HL-60 (cell line): ENCODE measurements around the gene CYGB.

Source experiments
- DNase-seq, 2 experiments: peaks; one replicate each; pipeline ENCODE4 v3.0.0-alpha.2; 2010 to 2020; ENCODE audit warnings: low read depth in 1 of 2, low spot score in 1 of 2
- H3K27ac ChIP-seq: fragments of 250-450 bp; sonication (Bioruptor Pico); replicated peaks from 2 replicates; pipeline ENCODE4 v1.5.1; 2020; ENCODE audit warnings: mild to moderate bottlenecking, moderate library complexity
- H3K27me3 ChIP-seq: fragments of 250-450 bp; sonication (Bioruptor Pico); 2 replicates; pipeline ENCODE4 v1.5.1; 2021; ENCODE audit warnings: mild to moderate bottlenecking, moderate library complexity; ENCODE audit not compliant: insufficient read depth, poor library complexity, severe bottlenecking
- H3K4me3 ChIP-seq: replicated peaks from 2 replicates; pipeline ENCODE4 v1.5.1; 2011; ENCODE audit warnings: mild to moderate bottlenecking, control low read depth, low read length; ENCODE audit not compliant: insufficient read depth
- GABPA ChIP-seq: IDR thresholded peaks from 2 replicates; pipeline ENCODE4 v1.6.1; 2012; ENCODE audit warnings: low read depth
- POLR2AphosphoS5 ChIP-seq: IDR thresholded peaks from 2 replicates; pipeline ENCODE4 v1.6.1; 2012; ENCODE audit warnings: low read depth
- SPI1 ChIP-seq: IDR thresholded peaks from 2 replicates; pipeline ENCODE4 v1.6.1; 2012; ENCODE audit warnings: low read depth, mild to moderate bottlenecking, borderline replicate concordance
- TF ChIP-seq, protein P1 (sequence below): IDR thresholded peaks from one replicate; pipeline ENCODE4 v1.5.1; 2011; ENCODE audit warnings: low read length, control low read depth, inconsistent platforms; ENCODE audit not compliant: insufficient read depth
- TF ChIP-seq, protein P2 (sequence below): IDR thresholded peaks from 2 replicates; pipeline ENCODE4 v1.6.1; 2012; ENCODE audit warnings: low read depth; ENCODE audit not compliant: insufficient replicate concordance

Gene CYGB

DNA sequence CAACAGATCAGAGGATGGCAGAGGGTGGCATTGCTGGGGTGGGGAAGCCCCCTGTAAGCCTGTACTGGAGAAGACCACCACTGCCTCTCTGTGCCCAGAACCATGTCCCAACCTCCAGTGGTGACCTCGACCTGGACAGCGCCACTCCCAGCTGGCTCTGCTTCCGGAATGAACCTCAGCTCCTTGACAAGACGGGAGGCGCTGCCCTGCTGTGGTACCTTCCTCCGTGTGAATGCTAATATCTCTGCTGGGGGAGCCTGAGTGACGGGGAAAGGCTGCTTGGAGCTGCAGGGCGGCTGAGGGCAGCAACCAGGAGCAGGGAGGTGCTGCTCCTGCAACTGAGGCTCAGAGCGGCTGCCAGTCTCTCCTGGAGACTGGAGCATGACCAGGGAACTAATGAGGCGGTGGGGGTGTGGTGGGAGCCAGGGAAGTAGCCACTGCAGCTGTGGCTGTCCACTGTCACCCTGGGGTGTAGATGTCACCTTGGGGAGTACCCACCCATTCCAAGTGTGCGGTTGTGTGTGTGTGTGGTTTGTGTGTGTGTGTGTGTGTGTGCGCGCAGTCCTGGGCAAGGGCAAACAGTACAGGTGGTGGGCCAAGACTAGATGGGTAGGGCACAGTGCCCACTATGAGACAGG is 8.5 kb upstream of the CYGB start:
- TF ChIP-seq, protein P1, sequence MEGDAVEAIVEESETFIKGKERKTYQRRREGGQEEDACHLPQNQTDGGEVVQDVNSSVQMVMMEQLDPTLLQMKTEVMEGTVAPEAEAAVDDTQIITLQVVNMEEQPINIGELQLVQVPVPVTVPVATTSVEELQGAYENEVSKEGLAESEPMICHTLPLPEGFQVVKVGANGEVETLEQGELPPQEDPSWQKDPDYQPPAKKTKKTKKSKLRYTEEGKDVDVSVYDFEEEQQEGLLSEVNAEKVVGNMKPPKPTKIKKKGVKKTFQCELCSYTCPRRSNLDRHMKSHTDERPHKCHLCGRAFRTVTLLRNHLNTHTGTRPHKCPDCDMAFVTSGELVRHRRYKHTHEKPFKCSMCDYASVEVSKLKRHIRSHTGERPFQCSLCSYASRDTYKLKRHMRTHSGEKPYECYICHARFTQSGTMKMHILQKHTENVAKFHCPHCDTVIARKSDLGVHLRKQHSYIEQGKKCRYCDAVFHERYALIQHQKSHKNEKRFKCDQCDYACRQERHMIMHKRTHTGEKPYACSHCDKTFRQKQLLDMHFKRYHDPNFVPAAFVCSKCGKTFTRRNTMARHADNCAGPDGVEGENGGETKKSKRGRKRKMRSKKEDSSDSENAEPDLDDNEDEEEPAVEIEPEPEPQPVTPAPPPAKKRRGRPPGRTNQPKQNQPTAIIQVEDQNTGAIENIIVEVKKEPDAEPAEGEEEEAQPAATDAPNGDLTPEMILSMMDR: no peak
- TF ChIP-seq POLR2AphosphoS5: no peak
- TF ChIP-seq, protein P2, sequence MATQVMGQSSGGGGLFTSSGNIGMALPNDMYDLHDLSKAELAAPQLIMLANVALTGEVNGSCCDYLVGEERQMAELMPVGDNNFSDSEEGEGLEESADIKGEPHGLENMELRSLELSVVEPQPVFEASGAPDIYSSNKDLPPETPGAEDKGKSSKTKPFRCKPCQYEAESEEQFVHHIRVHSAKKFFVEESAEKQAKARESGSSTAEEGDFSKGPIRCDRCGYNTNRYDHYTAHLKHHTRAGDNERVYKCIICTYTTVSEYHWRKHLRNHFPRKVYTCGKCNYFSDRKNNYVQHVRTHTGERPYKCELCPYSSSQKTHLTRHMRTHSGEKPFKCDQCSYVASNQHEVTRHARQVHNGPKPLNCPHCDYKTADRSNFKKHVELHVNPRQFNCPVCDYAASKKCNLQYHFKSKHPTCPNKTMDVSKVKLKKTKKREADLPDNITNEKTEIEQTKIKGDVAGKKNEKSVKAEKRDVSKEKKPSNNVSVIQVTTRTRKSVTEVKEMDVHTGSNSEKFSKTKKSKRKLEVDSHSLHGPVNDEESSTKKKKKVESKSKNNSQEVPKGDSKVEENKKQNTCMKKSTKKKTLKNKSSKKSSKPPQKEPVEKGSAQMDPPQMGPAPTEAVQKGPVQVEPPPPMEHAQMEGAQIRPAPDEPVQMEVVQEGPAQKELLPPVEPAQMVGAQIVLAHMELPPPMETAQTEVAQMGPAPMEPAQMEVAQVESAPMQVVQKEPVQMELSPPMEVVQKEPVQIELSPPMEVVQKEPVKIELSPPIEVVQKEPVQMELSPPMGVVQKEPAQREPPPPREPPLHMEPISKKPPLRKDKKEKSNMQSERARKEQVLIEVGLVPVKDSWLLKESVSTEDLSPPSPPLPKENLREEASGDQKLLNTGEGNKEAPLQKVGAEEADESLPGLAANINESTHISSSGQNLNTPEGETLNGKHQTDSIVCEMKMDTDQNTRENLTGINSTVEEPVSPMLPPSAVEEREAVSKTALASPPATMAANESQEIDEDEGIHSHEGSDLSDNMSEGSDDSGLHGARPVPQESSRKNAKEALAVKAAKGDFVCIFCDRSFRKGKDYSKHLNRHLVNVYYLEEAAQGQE: no peak
- TF ChIP-seq GABPA: no peak
- TF ChIP-seq SPI1: no peak
- Histone ChIP-seq H3K27ac (no peak overlapping the region), H3K27me3 (peaks cover 8% of the 10 kb centered on the region), H3K4me3 (no peak overlapping the region)
- DNase-seq: no peak

DNA sequence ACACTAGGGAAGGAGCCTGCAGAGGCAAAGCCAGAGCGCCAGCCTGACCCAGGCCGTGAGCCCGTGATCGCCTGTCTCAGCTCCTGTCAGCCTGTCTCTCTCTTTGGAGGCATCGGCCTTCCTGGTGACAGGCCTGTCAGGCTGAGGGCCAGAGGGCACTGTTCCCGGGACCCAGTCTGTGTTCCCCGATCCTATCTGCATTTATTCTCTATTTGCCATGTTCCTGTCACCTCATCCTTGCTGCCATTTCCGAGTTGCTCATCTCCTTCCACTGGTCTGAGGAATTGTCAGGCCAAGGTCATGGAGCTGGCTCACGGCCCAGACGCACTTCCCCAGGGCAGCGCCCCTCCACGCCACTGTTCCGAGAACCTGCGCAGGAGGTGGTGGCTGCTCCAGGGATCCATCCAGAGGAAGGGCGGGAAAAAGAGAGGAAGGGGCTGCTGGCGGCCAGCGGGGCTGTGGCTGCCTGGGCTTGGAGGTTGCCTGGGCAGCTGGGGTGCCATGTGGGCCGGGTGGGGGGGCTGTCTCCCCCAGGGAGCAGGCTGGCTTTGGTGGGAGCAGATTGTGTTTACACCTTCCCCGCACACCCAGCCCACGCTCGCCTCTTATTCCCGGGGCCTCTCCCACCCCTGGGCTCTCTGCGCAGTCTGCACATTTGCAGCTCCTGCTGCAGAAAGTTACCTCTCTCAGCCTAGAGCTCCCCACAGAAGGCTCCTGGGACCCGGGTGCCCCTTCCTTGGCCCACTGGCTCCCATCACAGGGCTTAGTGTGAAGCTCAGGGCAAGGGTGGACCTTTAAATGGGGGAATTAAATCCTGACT is 7.2 kb upstream of the CYGB start:
- no peak for DNase-seq
- peaks cover 8% of the 10 kb centered on the region for H3K27me3 ChIP-seq
- TF ChIP-seq, protein P2: no peak
- TF ChIP-seq SPI1 (no peak), GABPA (no peak), POLR2AphosphoS5 (no peak)
- TF ChIP-seq, protein P1: no peak

GRCh38 chr17:76543826-76544545 is 6.5 kb upstream of the CYGB start:
- TF ChIP-seq GABPA: no peak
- TF ChIP-seq, protein P1: no peak
- TF ChIP-seq, protein P2: no peak
- TF ChIP-seq SPI1: no peak
- no peak for TF ChIP-seq POLR2AphosphoS5
- DNase-seq: no peak
- Histone ChIP-seq H3K27ac (no peak overlapping the region), H3K27me3 (peaks cover 11% of the 10 kb centered on the region), H3K4me3 (no peak overlapping the region)

More for the DNA sequence above, 7.2 kb upstream of the CYGB start:
- Histone ChIP-seq H3K4me3 (no peak overlapping the region), H3K27ac (no peak overlapping the region)
